ENCODE data around the gene JMJD6. TPM values are rescaled to one million over a fixed set of nuclear protein-coding genes. Genes with fewer than 3 reads are reported as not detected.

JMJD6 gene
- total and polyA plus RNA-seq, 2 experiments from 2014 or later: 11.4 to 12.8 TPM

GRCh38 chr17:76715496-76715830 lies 10.9 kb downstream of the JMJD6 start (continued):
- TF ChIP-seq ZNF462 (CRISPR knock-in tag; IDR thresholded peaks at IDR 0.05): no peak
- TF ChIP-seq, protein P1, sequence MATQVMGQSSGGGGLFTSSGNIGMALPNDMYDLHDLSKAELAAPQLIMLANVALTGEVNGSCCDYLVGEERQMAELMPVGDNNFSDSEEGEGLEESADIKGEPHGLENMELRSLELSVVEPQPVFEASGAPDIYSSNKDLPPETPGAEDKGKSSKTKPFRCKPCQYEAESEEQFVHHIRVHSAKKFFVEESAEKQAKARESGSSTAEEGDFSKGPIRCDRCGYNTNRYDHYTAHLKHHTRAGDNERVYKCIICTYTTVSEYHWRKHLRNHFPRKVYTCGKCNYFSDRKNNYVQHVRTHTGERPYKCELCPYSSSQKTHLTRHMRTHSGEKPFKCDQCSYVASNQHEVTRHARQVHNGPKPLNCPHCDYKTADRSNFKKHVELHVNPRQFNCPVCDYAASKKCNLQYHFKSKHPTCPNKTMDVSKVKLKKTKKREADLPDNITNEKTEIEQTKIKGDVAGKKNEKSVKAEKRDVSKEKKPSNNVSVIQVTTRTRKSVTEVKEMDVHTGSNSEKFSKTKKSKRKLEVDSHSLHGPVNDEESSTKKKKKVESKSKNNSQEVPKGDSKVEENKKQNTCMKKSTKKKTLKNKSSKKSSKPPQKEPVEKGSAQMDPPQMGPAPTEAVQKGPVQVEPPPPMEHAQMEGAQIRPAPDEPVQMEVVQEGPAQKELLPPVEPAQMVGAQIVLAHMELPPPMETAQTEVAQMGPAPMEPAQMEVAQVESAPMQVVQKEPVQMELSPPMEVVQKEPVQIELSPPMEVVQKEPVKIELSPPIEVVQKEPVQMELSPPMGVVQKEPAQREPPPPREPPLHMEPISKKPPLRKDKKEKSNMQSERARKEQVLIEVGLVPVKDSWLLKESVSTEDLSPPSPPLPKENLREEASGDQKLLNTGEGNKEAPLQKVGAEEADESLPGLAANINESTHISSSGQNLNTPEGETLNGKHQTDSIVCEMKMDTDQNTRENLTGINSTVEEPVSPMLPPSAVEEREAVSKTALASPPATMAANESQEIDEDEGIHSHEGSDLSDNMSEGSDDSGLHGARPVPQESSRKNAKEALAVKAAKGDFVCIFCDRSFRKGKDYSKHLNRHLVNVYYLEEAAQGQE (IDR thresholded peaks at IDR 0.05; ENCODE audit: unreplicated experiment): no peak
- no peak for TF ChIP-seq CREB1 (CRISPR knock-in tag; IDR thresholded peaks at IDR 0.05; ENCODE audit: low read depth)
- TF ChIP-seq ETS1 (IDR thresholded peaks at IDR 0.05): no peak
- no peak for TF ChIP-seq ZNF114 (CRISPR knock-in tag; IDR thresholded peaks at IDR 0.05)
- TF ChIP-seq ZNF331 (CRISPR knock-in tag; IDR thresholded peaks at IDR 0.05; ENCODE audit: low read depth): no peak
- no peak for TF ChIP-seq NANOG (IDR thresholded peaks at IDR 0.05; ENCODE audit: borderline replicate concordance)
- TF ChIP-seq POLR2AphosphoS5 (IDR thresholded peaks at IDR 0.05; ENCODE audit: low read depth): no peak

Data from GM23338 (cell line).